GM12865 (cell line): ENCODE results near the gene NEMP1.
"Not testable (repeated sequence)": the region's sequence is repeated elsewhere in the genome, so short reads cannot be mapped to it uniquely, and the experiment has no call there.

Source experiments
- DNase-seq: peaks from one replicate; pipeline ENCODE4 v3.0.0; 2010; ENCODE audit warnings: low read depth
- H3K4me3 ChIP-seq: 2 replicates; pipeline ENCODE4 v1.5.1; 2011; ENCODE audit warnings: mild to moderate bottlenecking, low read depth, low read length, control low read depth
- CTCF ChIP-seq: IDR thresholded peaks from 2 replicates; pipeline ENCODE4 v1.5.1; 2011; ENCODE audit warnings: low read length, control low read depth, low read depth, inconsistent platforms; ENCODE audit not compliant: insufficient read depth; ENCODE audit errors: missing control alignments

The NEMP1 gene

DNA sequence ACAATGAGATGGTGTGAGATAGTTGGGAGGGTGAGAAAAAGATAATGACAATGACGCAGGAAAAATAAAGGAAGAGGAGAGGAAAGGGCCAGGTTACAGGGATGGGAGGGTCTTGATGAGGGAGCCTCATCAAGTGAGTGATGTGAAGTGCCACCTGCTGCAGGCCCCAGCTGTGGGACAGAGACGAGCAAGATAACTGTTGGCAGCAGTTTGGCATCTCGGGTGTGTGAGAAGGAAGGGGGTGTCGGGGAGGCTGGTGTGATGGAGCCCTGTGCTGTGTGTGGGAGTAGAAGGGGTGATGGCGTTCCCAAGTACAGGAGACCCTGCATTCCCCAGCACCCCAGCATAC lies 50.8 kb downstream of the NEMP1 start:
- DNase-seq: no peak
- TF ChIP-seq CTCF: no peak
- no peak overlapping the region for H3K4me3 ChIP-seq

DNA sequence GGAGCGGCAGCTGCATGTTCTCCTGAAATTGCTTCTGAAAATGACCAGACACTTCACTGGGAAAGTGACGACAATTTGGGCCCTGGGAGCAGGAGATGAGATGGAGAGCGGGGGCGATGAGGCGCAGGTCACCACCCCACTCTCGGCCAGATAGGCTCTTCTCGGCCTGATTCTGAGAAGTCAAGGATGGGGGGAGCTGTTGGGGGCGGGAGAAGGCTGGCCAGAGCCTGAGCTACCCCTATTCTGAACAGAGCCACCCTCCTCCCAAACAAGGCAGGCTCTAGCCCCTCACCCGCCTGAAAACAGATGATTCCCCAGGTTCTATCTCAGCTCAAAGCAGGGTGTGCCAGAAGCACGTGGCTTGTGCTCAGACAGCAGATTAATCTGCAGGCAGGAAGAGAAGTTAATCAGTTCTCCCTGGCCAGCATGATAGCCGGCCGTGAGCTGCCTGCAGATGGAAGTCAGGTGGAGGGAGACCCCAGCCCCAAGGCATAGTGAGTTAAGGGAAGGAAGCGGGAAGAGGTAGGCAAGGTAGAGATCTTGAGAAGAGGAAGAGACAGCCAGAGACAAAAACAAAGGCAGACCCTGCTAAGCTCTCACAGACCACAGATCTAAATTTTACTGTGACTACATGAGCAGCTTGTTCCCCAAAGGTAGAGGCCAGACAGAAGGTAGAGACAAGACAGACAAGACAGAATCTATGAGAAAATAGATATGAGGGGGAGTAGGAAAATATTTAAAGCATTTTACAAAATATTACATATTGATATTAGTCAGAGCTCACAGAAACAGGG lies 51.4 kb downstream of the NEMP1 start:
- no peak for TF ChIP-seq CTCF
- H3K4me3 ChIP-seq: no peak overlapping the region
- DNase-seq: no peak

DNA sequence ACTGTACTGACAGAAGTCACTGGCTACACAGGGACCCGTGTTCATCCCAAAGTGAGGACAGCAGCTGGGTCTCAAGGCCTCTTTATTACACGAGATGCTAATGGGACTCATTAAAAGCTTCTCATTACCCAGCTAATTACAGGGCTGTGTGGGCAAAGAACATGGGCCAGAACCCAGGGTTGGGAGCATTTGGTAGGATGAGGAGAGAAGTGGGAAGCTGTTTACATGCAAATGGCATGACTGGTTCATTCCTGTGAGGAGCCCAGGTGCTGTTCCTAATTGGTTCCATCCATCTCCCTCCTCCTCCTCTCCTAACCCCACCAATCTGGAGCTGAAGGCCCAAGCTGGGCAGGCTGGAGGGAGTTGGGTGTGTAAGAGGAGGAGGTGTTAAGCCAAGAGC lies 53.4 kb downstream of the NEMP1 start:
- DNase-seq: no peak
- no peak for TF ChIP-seq CTCF

GRCh38 chr12:57022324-57022723 lies 56.3 kb downstream of the NEMP1 start:
- not testable (repeated sequence) for H3K4me3 ChIP-seq, DNase-seq

More for the DNA sequence above, 53.4 kb downstream of the NEMP1 start:
- H3K4me3 ChIP-seq: no peak overlapping the region

DNA sequence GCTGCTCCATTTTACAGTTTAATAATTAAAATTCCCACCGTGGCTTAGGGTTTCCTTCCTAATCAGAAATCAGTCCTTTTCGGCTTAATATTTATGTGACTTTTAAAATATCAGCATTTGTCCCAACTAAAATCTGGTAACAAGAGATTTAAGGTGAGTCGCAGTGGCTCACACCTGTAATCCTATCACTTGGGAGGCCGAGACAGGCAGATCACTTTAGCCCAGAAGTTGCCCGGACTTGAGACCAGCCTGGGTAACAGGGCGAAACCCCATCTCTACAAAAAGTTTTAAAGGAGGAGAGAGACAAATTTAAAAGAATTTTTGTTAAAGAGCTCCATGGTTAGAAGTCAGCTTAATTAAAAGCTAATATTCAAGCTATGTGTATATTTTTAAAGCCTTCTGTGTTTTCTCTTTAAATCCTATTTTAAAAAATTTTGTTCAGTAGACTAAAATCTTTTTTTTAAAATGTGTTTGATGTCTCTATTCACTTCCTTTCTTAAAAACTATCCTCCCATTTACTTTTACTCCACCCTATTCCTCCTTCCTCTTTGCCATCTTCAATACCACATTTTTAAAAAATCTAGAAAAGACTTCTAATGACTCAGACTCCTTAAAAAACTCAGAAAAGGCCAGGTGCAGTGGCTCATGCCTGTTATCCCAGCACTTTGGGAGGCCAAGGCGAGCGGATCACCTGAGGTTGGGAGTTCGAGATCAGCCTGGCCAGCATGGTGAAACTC lies 58.4 kb downstream of the NEMP1 start:
- H3K4me3 ChIP-seq: no peak overlapping the region
- DNase-seq: no peak
- TF ChIP-seq CTCF: no peak

DNA sequence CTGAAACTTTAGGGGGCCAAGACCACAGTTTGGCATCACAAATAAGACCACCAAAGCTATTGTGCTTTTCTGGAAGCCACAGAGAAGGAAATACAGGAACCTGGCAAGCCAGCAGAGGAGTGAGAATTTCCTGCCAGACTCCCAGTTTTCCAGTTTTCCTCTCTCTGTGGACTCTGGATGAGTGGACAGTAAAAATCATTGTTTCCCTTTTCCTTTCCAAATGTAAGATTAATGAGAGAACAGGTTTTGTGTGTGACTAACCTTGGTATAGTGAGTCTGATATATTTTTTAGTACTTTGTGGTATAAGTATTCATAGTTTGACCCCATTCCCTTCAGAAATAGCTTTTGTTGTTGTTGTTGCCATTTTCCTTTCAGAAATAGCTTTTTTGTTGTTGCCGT lies 59.7 kb downstream of the NEMP1 start:
- no peak overlapping the region for H3K4me3 ChIP-seq
- no peak for TF ChIP-seq CTCF
- DNase-seq: no peak

DNA sequence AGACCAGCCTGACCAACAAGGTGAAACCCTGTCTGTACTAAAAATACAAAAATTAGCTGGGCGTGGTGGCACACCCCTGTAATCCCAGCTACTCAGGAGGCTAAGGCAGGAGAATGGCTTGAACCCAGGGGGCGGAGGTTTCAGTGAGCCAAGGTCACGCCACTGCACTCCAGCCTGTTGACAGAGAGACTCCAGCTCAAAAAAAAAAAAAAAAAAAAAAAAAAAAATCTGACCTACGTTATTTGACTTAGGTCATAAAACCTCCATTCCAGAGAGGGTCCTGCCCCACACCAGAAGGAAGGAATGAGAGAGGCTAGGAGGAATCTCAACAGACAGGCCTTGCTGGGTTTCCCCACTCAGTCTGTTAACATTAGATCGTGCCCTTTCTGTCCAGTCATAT lies 60.2 kb downstream of the NEMP1 start:
- DNase-seq, H3K4me3 ChIP-seq: not testable (repeated sequence)

GRCh38 chr12:57016348-57016747 lies 62.2 kb downstream of the NEMP1 start, which contains the start of gene TAC3:
TAC3 (minus strand) TSS chr12:57016529; CDS start chr12:57015797, 732 bp downstream.
- H3K4me3 ChIP-seq: no peak within 1 kb of the TSS
- DNase-seq: no peak

More at GRCh38 chr12:57016348-57016747, 62.2 kb downstream of the NEMP1 start, which contains the start of gene TAC3:
- TF ChIP-seq CTCF: no peak
